SU-DHL-6 (cell line): ENCODE results near the gene SERPINB6.
A peak's percentile ranks its signal among the peaks of the same experiment; 100 is the strongest.

ENCODE experiments used
- H2AFZ ChIP-seq: fragments of 200-600 bp; sonication (generic); 2 replicates; pipeline ENCODE4 v1.6.1; 2014; ENCODE audit warnings: low read depth, mild to moderate bottlenecking, moderate library complexity, mixed read lengths, antibody characterized with exemption, low read length; ENCODE audit not compliant: severe bottlenecking
- H3F3A ChIP-seq: fragments of 200-600 bp; shearing (Covaris generic); 2 replicates; pipeline ENCODE4 v1.6.0; 2016; ENCODE audit warnings: antibody characterized with exemption, mild to moderate bottlenecking; ENCODE audit not compliant: insufficient read depth
- H3K27ac ChIP-seq: fragments of 200-600 bp; sonication (generic); 2 replicates; pipeline ENCODE4 v1.5.1; 2016; ENCODE audit warnings: low read depth, mild to moderate bottlenecking, low read length, moderate library complexity, mixed read lengths
- H3K27me3 ChIP-seq: fragments of 200-600 bp; sonication (generic), shearing (Covaris generic); 2 replicates; pipeline ENCODE4 v1.6.0; 2014; ENCODE audit warnings: mild to moderate bottlenecking, low read length
- H3K36me3 ChIP-seq: fragments of 200-600 bp; sonication (generic); 2 replicates; pipeline ENCODE4 v1.6.1; 2014; ENCODE audit warnings: mild to moderate bottlenecking, low read length, mixed read lengths
- H3K4me2 ChIP-seq: fragments of 300-600, 200-600 bp; shearing (Covaris generic), sonication (generic); 2 replicates; pipeline ENCODE4 v1.6.0; 2014; ENCODE audit warnings: low read length, low read depth, mild to moderate bottlenecking; ENCODE audit not compliant: poor library complexity, severe bottlenecking
- H3K4me3 ChIP-seq: fragments of 200-600 bp; sonication (generic); 2 replicates; pipeline ENCODE4 v1.5.1; 2014; ENCODE audit warnings: antibody characterized with exemption, low read length, mild to moderate bottlenecking, mixed read lengths; ENCODE audit not compliant: insufficient read depth, poor library complexity, severe bottlenecking
- H3K79me2 ChIP-seq: fragments of 200-600 bp; sonication (generic); 2 replicates; pipeline ENCODE4 v1.6.1; 2014; ENCODE audit warnings: mild to moderate bottlenecking, low read length, moderate library complexity; ENCODE audit not compliant: insufficient read depth
- H3K9ac ChIP-seq: fragments of 200-600 bp; sonication (generic); 2 replicates; pipeline ENCODE4 v1.7.0; 2014; ENCODE audit warnings: mild to moderate bottlenecking, low read length
- H3K9me2 ChIP-seq: fragments of 200-600 bp; sonication (generic); replicated peaks from 2 replicates; pipeline ENCODE4 v1.6.1; 2014; ENCODE audit warnings: low read length; ENCODE audit not compliant: insufficient read depth
- H3K9me3 ChIP-seq: fragments of 200-600 bp; sonication (generic); 2 replicates; pipeline ENCODE4 v1.6.1; 2014; ENCODE audit warnings: low read length, mixed read lengths; ENCODE audit not compliant: insufficient read depth
- H4K20me1 ChIP-seq: fragments of 200-600 bp; sonication (generic); 2 replicates; pipeline ENCODE4 v1.6.1; 2014; ENCODE audit warnings: low read depth, mild to moderate bottlenecking, antibody characterized with exemption, low read length, moderate library complexity, mixed read lengths
- CTCF ChIP-seq: fragments of 200-600 bp; sonication (generic); IDR thresholded peaks from one replicate; pipeline ENCODE4 v1.5.1; 2017; ENCODE audit warnings: antibody characterized with exemption, mild to moderate bottlenecking, low read length, moderate library complexity; ENCODE audit not compliant: insufficient read depth, poor library complexity, severe bottlenecking
- EZH2phosphoT487 ChIP-seq: fragments of 200-600 bp; sonication (generic), shearing (Covaris generic); conservative IDR thresholded peaks from 2 replicates; pipeline ENCODE4 v1.6.1; 2018; ENCODE audit warnings: mild to moderate bottlenecking, antibody characterized with exemption, low read length, moderate library complexity, mixed read lengths

Gene SERPINB6

GRCh38 chr6:2940851-2941250, 30.5 kb downstream of the SERPINB6 start:
- Histone ChIP-seq H3K4me2 (peak overlapping the region; percentile 7), H3K27ac (no peak overlapping the region)

GRCh38 chr6:2940010-2940850, 31.1 kb downstream of the SERPINB6 start:
- Histone ChIP-seq H3K27ac (no peak overlapping the region), H3K9me2 (no peaks in the 10 kb centered on the region), H3K79me2 (no peaks in the 10 kb centered on the region), H3K9ac (no peak overlapping the region), H3K9me3 (no peaks in the 10 kb centered on the region), H3K4me2 (peak overlapping the region; percentile 7), H4K20me1 (no peaks in the 10 kb centered on the region), H3K36me3 (no peaks in the 10 kb centered on the region), H3K4me3 (no peak overlapping the region), H3K27me3 (no peaks in the 10 kb centered on the region), H3F3A (no peaks in the 10 kb centered on the region), H2AFZ (peak overlapping the region; percentile 45)
- TF ChIP-seq CTCF (no peak), EZH2phosphoT487 (no peak)

More at GRCh38 chr6:2940851-2941250, 30.5 kb downstream of the SERPINB6 start:
- H3K4me3 ChIP-seq: no peak overlapping the region
- no peaks in the 10 kb centered on the region for H3K27me3 ChIP-seq
- no peaks in the 10 kb centered on the region for H3K79me2 ChIP-seq
- H3K9me2 ChIP-seq: no peaks in the 10 kb centered on the region
- H3K9me3 ChIP-seq: no peaks in the 10 kb centered on the region
- H3F3A ChIP-seq: no peaks in the 10 kb centered on the region
- no peak overlapping the region for H2AFZ ChIP-seq
- no peak overlapping the region for H3K9ac ChIP-seq
- H4K20me1 ChIP-seq: no peaks in the 10 kb centered on the region
- TF ChIP-seq EZH2phosphoT487 (no peak), CTCF (no peak)
- no peaks in the 10 kb centered on the region for H3K36me3 ChIP-seq

GRCh38 chr6:2939315-2940009, 31.9 kb downstream of the SERPINB6 start:
- Histone ChIP-seq H3K9me3 (no peaks in the 10 kb centered on the region), H3K4me2 (no peak overlapping the region), H3K79me2 (no peaks in the 10 kb centered on the region), H3K27ac (no peak overlapping the region), H2AFZ (no peak overlapping the region), H4K20me1 (no peaks in the 10 kb centered on the region), H3K9me2 (no peaks in the 10 kb centered on the region), H3K27me3 (no peaks in the 10 kb centered on the region), H3K36me3 (no peaks in the 10 kb centered on the region), H3K9ac (no peak overlapping the region), H3F3A (no peaks in the 10 kb centered on the region), H3K4me3 (no peak overlapping the region)
- TF ChIP-seq CTCF: no peak
